K562 (cell line): ENCODE measurements around the gene HOXC10. TPM values are rescaled to one million over a fixed set of nuclear protein-coding genes. Genes with fewer than 3 reads are reported as not detected.

ENCODE experiments used
- ATAC-seq: fragments of 200-7000 bp; cut with Tn5 transposase; 3 replicates; pipeline ENCODE4 v1.9.1; 2020; ENCODE audit warnings: moderate library complexity
- BruUV-seq: library from RNA; stranded (reverse); fragments of 400-500 nt; replicated peaks from 2 replicates; lab custom pipeline; 2021; lab: Mats Ljungman, UMichigan
- CTCF ChIA-PET: fragments of 300-600 bp; formaldehyde crosslinking; extraction: SDS; loops from one replicate; lab custom pipeline; 2021; ENCODE audit warnings: low intra/inter-chr PET ratio; lab: Yijun Ruan, JAX
- POLR2A ChIA-PET: fragments of 300-600, 350-650 bp; sonication (Branson Sonifier 250); formaldehyde crosslinking; extraction: SDS; loops from one replicate; lab custom pipeline; 2021; ENCODE audit warnings: antibody characterized with exemption, inconsistent platforms; lab: Yijun Ruan, JAX
- DNase-seq, 4 experiments: peaks; one replicate each; pipeline versions ENCODE4 v3.0.0 to v3.0.0-alpha.2; 2011 to 2018; ENCODE audit warnings: low spot score in 3 of 4, mixed read lengths in 3 of 4; ENCODE audit errors: extremely low read depth in 1 of 4
- FAIRE-seq: peaks from 2 replicates; lab custom pipeline; 2011; peaks lifted over from hg19 to GRCh38; lab: Jason Lieb, UNC
- H2AFZ ChIP-seq: 2 replicates; pipeline ENCODE4 v1.6.0; 2011; ENCODE audit warnings: low read depth, low read length, control low read depth, inconsistent platforms
- H3K27ac ChIP-seq: fragments of 200-600 bp; 3 replicates; pipeline ENCODE4 v1.8.0; 2011; ENCODE audit warnings: low read depth, mild to moderate bottlenecking, control low read depth, inconsistent platforms, low read length, moderate library complexity, mixed read lengths; ENCODE audit errors: extremely low read depth
- H3K27me3 ChIP-seq, 2 experiments: fragments of 300-600 bp in 1 of 2; 2 replicates in 1 of 2; 3 replicates in 1 of 2; pipeline versions ENCODE4 v1.6.0 to v1.8.0; 2011; ENCODE audit warnings: inconsistent platforms in 2 of 2, low read length in 2 of 2, mild to moderate bottlenecking in 1 of 2, mixed read lengths in 1 of 2, moderate library complexity in 1 of 2; ENCODE audit not compliant: control insufficient read depth in 2 of 2, insufficient read depth in 2 of 2
- H3K36me3 ChIP-seq: fragments of 300-600 bp; 3 replicates; pipeline ENCODE4 v1.8.0; 2011; ENCODE audit warnings: mild to moderate bottlenecking, low read length, inconsistent platforms; ENCODE audit not compliant: control insufficient read depth, insufficient read depth
- H3K4me1 ChIP-seq, 2 experiments: fragments of 200-600 bp in 1 of 2; replicated peaks in 1 of 2; 2 replicates in 1 of 2; 3 replicates in 1 of 2; pipeline versions ENCODE4 v1.5.1 to v1.8.0; 2011; ENCODE audit warnings: inconsistent platforms in 2 of 2, low read length in 2 of 2, mild to moderate bottlenecking in 1 of 2, mixed read lengths in 1 of 2, moderate library complexity in 1 of 2; ENCODE audit not compliant: control insufficient read depth in 2 of 2, insufficient read depth in 2 of 2
- H3K4me2 ChIP-seq: 2 replicates; pipeline ENCODE4 v1.6.1; 2011; ENCODE audit warnings: low read length, control low read depth, inconsistent platforms, mixed read lengths; ENCODE audit not compliant: insufficient read depth
- H3K4me3 ChIP-seq: fragments of 200-600 bp; sonication (generic), shearing (Covaris generic); 2 replicates; pipeline ENCODE4 v1.5.1; 2016; ENCODE audit warnings: control low read depth, inconsistent platforms
- H3K79me2 ChIP-seq: fragments of 200-600 bp; 3 replicates; pipeline ENCODE4 v1.8.0; 2011; ENCODE audit warnings: low read length, inconsistent platforms; ENCODE audit not compliant: control insufficient read depth, insufficient read depth
- H3K9ac ChIP-seq, 2 experiments: 2 replicates each; pipeline versions ENCODE4 v1.6.0 to v1.6.1; 2011; ENCODE audit warnings: low read depth in 2 of 2, low read length in 2 of 2, control low read depth in 1 of 2, inconsistent platforms in 1 of 2, mild to moderate bottlenecking in 1 of 2, mixed read lengths in 1 of 2; ENCODE audit not compliant: insufficient read depth in 1 of 2
- H3K9me1 ChIP-seq: one replicate; pipeline ENCODE4 v1.6.0; 2011; ENCODE audit warnings: inconsistent platforms, mild to moderate bottlenecking, low read length, moderate library complexity; ENCODE audit not compliant: control insufficient read depth, insufficient read depth
- H3K9me3 ChIP-seq: replicated peaks from 2 replicates; pipeline ENCODE4 v1.5.1; 2011; ENCODE audit warnings: low read depth, low read length, inconsistent platforms; ENCODE audit not compliant: control insufficient read depth, insufficient read depth
- H4K20me1 ChIP-seq: replicated peaks from 2 replicates; pipeline ENCODE4 v1.6.1; 2011; ENCODE audit warnings: low read length, inconsistent platforms, mixed read lengths; ENCODE audit not compliant: control insufficient read depth, insufficient read depth
- BCOR ChIP-seq: fragments of 450-650 bp; IDR thresholded peaks from 2 replicates; pipeline ENCODE4 v1.6.1; 2016
- DMBX1 ChIP-seq: fragments of 250-450 bp; sonication (Bioruptor Pico); IDR thresholded peaks from 2 replicates; pipeline ENCODE4 v1.8.0; 2022; ENCODE audit warnings: inconsistent platforms, mild to moderate bottlenecking, moderate library complexity, borderline replicate concordance
- DPF2 ChIP-seq: fragments of 450-650 bp; IDR thresholded peaks from 2 replicates; pipeline ENCODE4 v1.6.1; 2016
- HMG20B ChIP-seq: fragments of 250-450 bp; sonication (Bioruptor Pico); IDR thresholded peaks from 2 replicates; pipeline ENCODE4 v1.5.0; 2021; ENCODE audit warnings: mild to moderate bottlenecking
- MXI1 ChIP-seq: IDR thresholded peaks from 2 replicates; pipeline ENCODE4 v1.6.1; 2011; ENCODE audit warnings: low read depth, mild to moderate bottlenecking, improper control_type of control experiment, low read length
- PCBP1 ChIP-seq: fragments of 200-400 bp; formaldehyde crosslinking; IDR thresholded peaks from 2 replicates; pipeline ENCODE4 v1.6.1; 2018; ENCODE audit warnings: mild to moderate bottlenecking, low read depth, low read length; ENCODE audit not compliant: poor library complexity, severe bottlenecking
- PHB2 ChIP-seq: fragments of 450-650 bp; IDR thresholded peaks from 2 replicates; pipeline ENCODE4 v1.6.1; 2017; ENCODE audit warnings: low read depth
- PML ChIP-seq: IDR thresholded peaks from 2 replicates; pipeline ENCODE4 v1.6.1; 2012; ENCODE audit warnings: low read length, inconsistent platforms
- RNF2 ChIP-seq: sonication (generic); IDR thresholded peaks from 2 replicates; pipeline ENCODE4 v1.6.1; 2016
- ZFP1 ChIP-seq: fragments of 450-650 bp; formaldehyde crosslinking; IDR thresholded peaks from 2 replicates; pipeline ENCODE4 v1.4.0; 2020; ENCODE audit warnings: mild to moderate bottlenecking, mixed read lengths
- ZNF668 ChIP-seq: fragments of 250-450 bp; sonication (Bioruptor Pico); IDR thresholded peaks from 2 replicates; pipeline ENCODE4 v1.8.0; 2022; ENCODE audit warnings: mild to moderate bottlenecking, inconsistent platforms
- WGBS: fragments of 100-300 bp; shearing (Covaris generic); methylation state at CpG from one replicate; pipeline ENCODE4 v1.1.6; 2016; ENCODE audit warnings: low coverage, mixed read lengths; ENCODE audit not compliant: insufficient coverage; ENCODE audit errors: missing lambda C conversion rate; 5-methylcytosine and 5-hydroxymethylcytosine counted together
- in situ Hi-C: fragments of 300-500 bp; cut with MboI; formaldehyde crosslinking; loops from 4 replicates; pipeline ENCODE4 v1.15.0; 2018; ENCODE audit warnings: inconsistent platforms, mixed read lengths
- intact Hi-C: fragments of 100-400 bp; cut with micrococcal nuclease; formaldehyde crosslinking; loops from 2 replicates; pipeline ENCODE4 v1.14.2; 2022
- polyA plus RNA-seq, 8 experiments: library from polyadenylated mRNA; depleted of rRNA in 4 of 8; stranded (reverse) in 5 of 8; unstranded in 3 of 8; fragments of >200 nt; fragmentation: Nextera tagmentation in 2 of 8; fragmentation: Illumina TruSeq in 1 of 8; extraction: Ambion mirVana in 2 of 8; extraction: Trizol in 1 of 8; gene quantifications; 2 replicates each; pipeline versions ENCODE4 v1.2.1 to v1.2.3, GENCODE V29; 2011 to 2014; ENCODE audit warnings: inconsistent platforms in 1 of 8, missing spikeins in 1 of 8
- total RNA-seq, 7 experiments: library from RNA; depleted of rRNA in 6 of 7; stranded (reverse); fragments of >200 nt in 6 of 7; fragmentation: Illumina TruSeq in 2 of 7; extraction: Trizol in 2 of 7; gene quantifications; 2 replicates each; pipeline versions ENCODE4 v1.2.1 to v1.2.3, GENCODE V29; 2011 to 2021; ENCODE audit warnings: low replicate concordance in 1 of 7
- TF ChIP-seq, protein P1 (sequence below): sonication (generic); formaldehyde crosslinking; IDR thresholded peaks from 2 replicates; pipeline ENCODE4 v1.8.1; 2023; ENCODE audit warnings: mild to moderate bottlenecking, missing genetic modification reagents

Gene HOXC10
- total and polyA plus RNA-seq, 9 of the 15 experiments (the other 6 are each of a cell fraction or from before 2014, with no cell fraction given), result 0.13 to 0.77 (median 0.35) TPM; not detected in 2

- no peak for TF ChIP-seq ZFP1 (CRISPR knock-in tag)
- TF ChIP-seq MXI1, result no peak
- no peak for TF ChIP-seq ZNF668 (CRISPR knock-in tag)
- TF ChIP-seq, protein P1, sequence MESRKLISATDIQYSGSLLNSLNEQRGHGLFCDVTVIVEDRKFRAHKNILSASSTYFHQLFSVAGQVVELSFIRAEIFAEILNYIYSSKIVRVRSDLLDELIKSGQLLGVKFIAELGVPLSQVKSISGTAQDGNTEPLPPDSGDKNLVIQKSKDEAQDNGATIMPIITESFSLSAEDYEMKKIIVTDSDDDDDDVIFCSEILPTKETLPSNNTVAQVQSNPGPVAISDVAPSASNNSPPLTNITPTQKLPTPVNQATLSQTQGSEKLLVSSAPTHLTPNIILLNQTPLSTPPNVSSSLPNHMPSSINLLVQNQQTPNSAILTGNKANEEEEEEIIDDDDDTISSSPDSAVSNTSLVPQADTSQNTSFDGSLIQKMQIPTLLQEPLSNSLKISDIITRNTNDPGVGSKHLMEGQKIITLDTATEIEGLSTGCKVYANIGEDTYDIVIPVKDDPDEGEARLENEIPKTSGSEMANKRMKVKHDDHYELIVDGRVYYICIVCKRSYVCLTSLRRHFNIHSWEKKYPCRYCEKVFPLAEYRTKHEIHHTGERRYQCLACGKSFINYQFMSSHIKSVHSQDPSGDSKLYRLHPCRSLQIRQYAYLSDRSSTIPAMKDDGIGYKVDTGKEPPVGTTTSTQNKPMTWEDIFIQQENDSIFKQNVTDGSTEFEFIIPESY (CRISPR knock-in tag), result peak; percentile 57; the same call in 1 of the 2 replicates
- TF ChIP-seq PML, result no peak
- TF ChIP-seq RNF2, result no peak
- TF ChIP-seq DMBX1 (CRISPR knock-in tag), result no peak
- TF ChIP-seq BCOR, result no peak
- TF ChIP-seq HMG20B, result no peak
- peak; percentile 8 for TF ChIP-seq PCBP1
- no peak for TF ChIP-seq DPF2
- TF ChIP-seq PHB2, result no peak
- TF ChIP-seq, all 486 proteins: peak for 2
- no peak overlapping the region for H3K4me2 ChIP-seq
- WGBS, result 36% methylated on average over 3 of the region's 57 CpGs
- no peak for FAIRE-seq
- H3K36me3 ChIP-seq, result peaks cover 2% of the 10 kb centered on the region; the same call in 1 of the 3 replicates
- no peak for DNase-seq
- no peak overlapping the region for H3K27ac ChIP-seq
- POLR2A ChIA-PET, result no interaction called here
- intact Hi-C loops, result loop anchor here (2.0 kb wide), 1 partner anchor 27 kb away; no protein-coding TSS in a partner anchor
- in situ Hi-C loops, result no loop called here
- peaks cover 0 to 23% of the 10 kb centered on the region in 2 experiments; a peak in 3 of 5 replicates for H3K4me1 ChIP-seq
- H3K9me3 ChIP-seq, result no peaks in the 10 kb centered on the region
- no peaks in the 10 kb centered on the region for H3K79me2 ChIP-seq
- H2AFZ ChIP-seq, result no peak overlapping the region
- no peak overlapping the region for H3K4me3 ChIP-seq
- ATAC-seq, result no peak
- H4K20me1 ChIP-seq, result no peaks in the 10 kb centered on the region
- H3K9ac ChIP-seq, result no peak overlapping the region
- H3K9me1 ChIP-seq, result no peaks in the 10 kb centered on the region
- CTCF ChIA-PET, result interaction anchor here (0.6 to 2.6 kb wide), 3 partner anchors 157 to 179 kb away, joined by 5 to 36 read pairs (median 27); no protein-coding TSS in a partner anchor
- peaks cover 6 to 11% of the 10 kb centered on the region in 2 experiments; a peak in 1 of 5 replicates for H3K27me3 ChIP-seq
- no TSS peak for BruUV-seq
Observed at GRCh38 chr12:54033980-54034784, 49.2 kb downstream of the HOXC10 start.
